Fibroblast of villous mesenchyme (primary cell): ENCODE data around the gene KERA. TPM values are rescaled to one million over a fixed set of nuclear protein-coding genes. Genes with fewer than 3 reads are reported as not detected.

Experiments used
- DNase-seq: peaks from one replicate; pipeline ENCODE4 v3.0.0-alpha.2; 2010; ENCODE audit warnings: low read depth
- H3K4me3 ChIP-seq: 2 replicates; pipeline ENCODE4 v1.5.1; 2011; ENCODE audit warnings: low read depth, mild to moderate bottlenecking, low read length
- CTCF ChIP-seq: IDR thresholded peaks from 2 replicates; pipeline ENCODE4 v1.5.1; 2012; ENCODE audit warnings: low read depth, mild to moderate bottlenecking, low read length; ENCODE audit not compliant: insufficient read depth
- total RNA-seq: library from RNA; depleted of rRNA; stranded (reverse); fragments of >200 nt; gene quantifications from 2 replicates; pipeline ENCODE4 v1.2.3, GENCODE V29; 2012

Gene KERA
- total RNA-seq, 1 donor = not detected

- H3K4me3 ChIP-seq = no peak overlapping the region
- no peak for TF ChIP-seq CTCF
- no peak for DNase-seq
Observed at GRCh38 chr12:91003737-91004136, 54.1 kb downstream of the KERA start.

GRCh38 chr12:91001306-91001705, 56.5 kb downstream of the KERA start:
- no peak for TF ChIP-seq CTCF
- DNase-seq = no peak
- H3K4me3 ChIP-seq = no peak overlapping the region

Other genes starting within 250 kb of the KERA start
- gene CCER1, start 102.8 kb downstream of the KERA start, total RNA-seq = not detected in 2 replicates
- gene EPYC, start 53.1 kb downstream of the KERA start, total RNA-seq = not detected in 2 replicates
- gene LUM, start 53.5 kb upstream of the KERA start, total RNA-seq = 487 and 603 TPM in 2 replicates
- gene DCN, start 124.8 kb upstream of the KERA start, total RNA-seq = 125 and 258 TPM in 2 replicates